B cell (primary cell): ENCODE data around the gene KLF1.

ENCODE experiments used
- EZH2 ChIP-seq: IDR thresholded peaks from 2 replicates; pipeline ENCODE4 v1.6.1; 2012; ENCODE audit warnings: borderline replicate concordance, low read depth, mild to moderate bottlenecking, moderate library complexity, low read length; ENCODE audit not compliant: insufficient read depth, poor library complexity, severe bottlenecking
- TF ChIP-seq, protein P1 (sequence below): fragments of 200-600 bp; IDR thresholded peaks from one replicate; pipeline ENCODE4 v1.8.0; 2022; ENCODE audit warnings: antibody characterized with exemption, mild to moderate bottlenecking

GRCh38 chr19:12921047-12921446 lies 34.0 kb upstream of the KLF1 start:
- TF ChIP-seq, protein P1, sequence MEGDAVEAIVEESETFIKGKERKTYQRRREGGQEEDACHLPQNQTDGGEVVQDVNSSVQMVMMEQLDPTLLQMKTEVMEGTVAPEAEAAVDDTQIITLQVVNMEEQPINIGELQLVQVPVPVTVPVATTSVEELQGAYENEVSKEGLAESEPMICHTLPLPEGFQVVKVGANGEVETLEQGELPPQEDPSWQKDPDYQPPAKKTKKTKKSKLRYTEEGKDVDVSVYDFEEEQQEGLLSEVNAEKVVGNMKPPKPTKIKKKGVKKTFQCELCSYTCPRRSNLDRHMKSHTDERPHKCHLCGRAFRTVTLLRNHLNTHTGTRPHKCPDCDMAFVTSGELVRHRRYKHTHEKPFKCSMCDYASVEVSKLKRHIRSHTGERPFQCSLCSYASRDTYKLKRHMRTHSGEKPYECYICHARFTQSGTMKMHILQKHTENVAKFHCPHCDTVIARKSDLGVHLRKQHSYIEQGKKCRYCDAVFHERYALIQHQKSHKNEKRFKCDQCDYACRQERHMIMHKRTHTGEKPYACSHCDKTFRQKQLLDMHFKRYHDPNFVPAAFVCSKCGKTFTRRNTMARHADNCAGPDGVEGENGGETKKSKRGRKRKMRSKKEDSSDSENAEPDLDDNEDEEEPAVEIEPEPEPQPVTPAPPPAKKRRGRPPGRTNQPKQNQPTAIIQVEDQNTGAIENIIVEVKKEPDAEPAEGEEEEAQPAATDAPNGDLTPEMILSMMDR: no peak
- no peak for TF ChIP-seq EZH2
